Measurements from ENCODE around the gene ZNF777. TPM values are rescaled to one million over a fixed set of nuclear protein-coding genes. Genes with fewer than 3 reads are reported as not detected.

Gene ZNF777
- total and polyA plus RNA-seq, 8 donors: 4.0 to 8.0 (median 6.1) TPM

DNA sequence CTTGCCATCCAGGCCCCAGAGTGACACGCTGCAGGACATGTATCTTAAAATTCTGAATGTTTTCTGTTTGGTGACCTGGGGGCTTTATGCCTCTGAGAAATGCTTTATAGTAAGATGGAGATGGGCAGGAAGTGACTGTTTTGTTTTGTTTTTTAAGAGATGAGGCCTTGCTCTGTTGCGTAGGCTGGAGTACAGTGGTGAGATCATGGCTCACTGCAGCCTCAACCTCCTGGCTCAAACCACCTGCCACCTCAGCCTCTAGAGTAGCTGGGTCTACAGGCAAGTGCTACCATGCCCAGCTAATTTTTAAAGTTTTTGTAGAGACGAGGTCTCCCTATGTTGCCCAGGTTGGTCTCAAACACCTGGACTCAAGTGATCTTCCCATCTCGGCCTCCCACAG lies 20.6 kb downstream of the ZNF777 start:
- intact Hi-C loops (cut with DNase I): no loop called here
- FAIRE-seq (no peak), ATAC-seq (no peak), DNase-seq (no peak)
- Histone ChIP-seq H3K4me1 (no peaks in the 10 kb centered on the region), H3K4me3 (no peak overlapping the region), H3K27me3 (no peaks in the 10 kb centered on the region), H3K27ac (no peak overlapping the region), H3K9me3 (no peaks in the 10 kb centered on the region), H3K36me3 (peaks cover 0 to 9% (median 6%) of the 10 kb centered on the region in 3 donors)
- 83 to 98% methylated on average over 4 of the region's 4 CpGs for WGBS, 2 donors
- TF ChIP-seq, protein P1, sequence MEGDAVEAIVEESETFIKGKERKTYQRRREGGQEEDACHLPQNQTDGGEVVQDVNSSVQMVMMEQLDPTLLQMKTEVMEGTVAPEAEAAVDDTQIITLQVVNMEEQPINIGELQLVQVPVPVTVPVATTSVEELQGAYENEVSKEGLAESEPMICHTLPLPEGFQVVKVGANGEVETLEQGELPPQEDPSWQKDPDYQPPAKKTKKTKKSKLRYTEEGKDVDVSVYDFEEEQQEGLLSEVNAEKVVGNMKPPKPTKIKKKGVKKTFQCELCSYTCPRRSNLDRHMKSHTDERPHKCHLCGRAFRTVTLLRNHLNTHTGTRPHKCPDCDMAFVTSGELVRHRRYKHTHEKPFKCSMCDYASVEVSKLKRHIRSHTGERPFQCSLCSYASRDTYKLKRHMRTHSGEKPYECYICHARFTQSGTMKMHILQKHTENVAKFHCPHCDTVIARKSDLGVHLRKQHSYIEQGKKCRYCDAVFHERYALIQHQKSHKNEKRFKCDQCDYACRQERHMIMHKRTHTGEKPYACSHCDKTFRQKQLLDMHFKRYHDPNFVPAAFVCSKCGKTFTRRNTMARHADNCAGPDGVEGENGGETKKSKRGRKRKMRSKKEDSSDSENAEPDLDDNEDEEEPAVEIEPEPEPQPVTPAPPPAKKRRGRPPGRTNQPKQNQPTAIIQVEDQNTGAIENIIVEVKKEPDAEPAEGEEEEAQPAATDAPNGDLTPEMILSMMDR (IDR thresholded peaks at IDR 0.05): no peak

DNA sequence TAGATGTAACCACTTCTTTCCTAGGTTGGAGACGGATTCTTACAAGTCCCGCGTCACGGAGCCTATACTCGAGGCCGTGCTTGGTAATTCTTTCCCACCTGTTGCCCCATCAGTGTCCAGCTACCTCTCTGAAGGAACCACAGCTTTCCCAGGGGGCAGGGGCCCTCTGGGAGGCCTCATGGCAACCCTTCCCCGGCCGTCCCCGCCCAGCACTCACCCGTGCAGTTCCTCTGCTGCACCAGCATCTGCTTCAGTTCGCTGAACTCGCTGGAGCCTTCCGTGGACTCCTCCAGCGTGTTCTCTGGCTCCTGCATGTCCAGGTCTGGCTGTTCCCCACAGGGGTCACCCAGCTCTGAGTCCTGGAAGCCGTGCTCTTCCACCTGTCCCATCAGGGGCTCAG lies 24.5 kb downstream of the ZNF777 start:
- TF ChIP-seq, protein P1 (IDR thresholded peaks at IDR 0.05): no peak

DNA sequence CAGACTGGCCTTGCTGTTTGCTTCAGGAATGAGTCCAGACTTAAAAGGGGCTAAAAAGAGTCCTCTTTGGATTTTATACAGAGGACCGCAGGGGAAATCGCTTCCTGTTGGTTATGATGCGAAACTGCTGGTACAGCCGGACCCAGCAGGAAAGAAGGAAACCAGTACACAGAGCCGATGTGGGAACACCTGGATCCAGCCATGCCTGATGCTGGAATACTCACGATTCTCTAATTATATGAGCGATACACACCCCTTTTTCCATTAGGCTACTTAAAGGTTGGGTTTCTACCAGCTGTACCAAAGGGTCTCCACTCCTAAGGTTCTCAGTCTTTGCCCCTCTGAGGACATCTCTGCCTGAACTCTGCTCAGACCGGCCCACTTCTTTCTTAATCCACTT lies 27.7 kb downstream of the ZNF777 start:
- Histone ChIP-seq H3K4me1 (no peaks in the 10 kb centered on the region), H3K4me3 (no peak overlapping the region), H3K27ac (no peak overlapping the region), H3K27me3 (no peaks in the 10 kb centered on the region), H3K9me3 (no peaks in the 10 kb centered on the region), H3K36me3 (peaks cover 0 to 38% (median 9%) of the 10 kb centered on the region in 3 donors)
- ATAC-seq (no peak), FAIRE-seq (no peak), DNase-seq (no peak)
- TF ChIP-seq, protein P1 (IDR thresholded peaks at IDR 0.05): no peak
- intact Hi-C loops (cut with DNase I): no loop called here
- WGBS, 2 donors: 94 to 96% methylated on average over 8 of the region's 8 CpGs

More for the DNA sequence above, 24.5 kb downstream of the ZNF777 start:
- Histone ChIP-seq H3K4me3 (no peak overlapping the region), H3K9me3 (no peaks in the 10 kb centered on the region), H3K27me3 (no peaks in the 10 kb centered on the region), H3K36me3 (peaks cover 0 to 36% (median 9%) of the 10 kb centered on the region in 3 donors), H3K27ac (no peak overlapping the region), H3K4me1 (no peaks in the 10 kb centered on the region)
- ATAC-seq (no peak), FAIRE-seq (no peak), DNase-seq (no peak)
- WGBS, 2 donors: 93 to 94% methylated on average over 15 of the region's 15 CpGs
- intact Hi-C loops (cut with DNase I): no loop called here

DNA sequence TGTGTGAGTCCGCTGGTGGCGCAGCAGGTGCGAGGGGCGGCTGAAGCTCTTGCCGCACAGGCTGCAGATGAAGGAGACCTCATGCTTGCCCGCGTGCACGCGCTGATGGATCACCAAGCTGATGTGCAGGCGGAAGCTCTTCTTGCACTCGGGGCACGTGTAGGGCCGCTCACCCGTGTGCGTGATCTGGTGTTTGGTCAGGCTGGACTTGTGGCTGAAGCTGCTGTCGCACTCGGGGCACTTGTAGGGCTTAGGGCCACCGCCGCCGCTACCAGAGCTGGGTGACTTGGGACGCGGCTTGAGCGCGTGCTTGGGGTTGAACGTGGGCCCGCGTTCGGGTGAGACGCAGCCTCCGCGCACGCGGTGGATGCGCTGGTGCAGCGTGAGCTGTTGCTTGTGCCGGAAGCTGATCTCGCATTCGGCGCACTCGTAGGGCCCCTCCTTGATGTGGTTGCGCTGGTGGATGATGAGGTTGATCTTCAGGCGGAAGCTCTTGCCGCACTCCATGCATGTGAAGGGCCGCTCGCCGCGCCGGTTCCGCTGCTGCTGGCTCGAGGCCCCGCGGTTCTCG lies 28.7 kb downstream of the ZNF777 start:
- DNase-seq (no peak), FAIRE-seq (no peak), ATAC-seq (no peak)
- intact Hi-C loops (cut with DNase I): no loop called here
- no peak overlapping the region for H3K4me3 ChIP-seq
- H3K9me3 ChIP-seq: no peaks in the 10 kb centered on the region
- TF ChIP-seq, protein P1 (IDR thresholded peaks at IDR 0.05): no peak
- WGBS, 2 donors: 93 to 94% methylated on average over 53 of the region's 53 CpGs
- H3K36me3 ChIP-seq: peaks cover 0 to 38% (median 9%) of the 10 kb centered on the region in 3 donors
- no peaks in the 10 kb centered on the region for H3K27me3 ChIP-seq
- H3K4me1 ChIP-seq: no peaks in the 10 kb centered on the region
- no peak overlapping the region for H3K27ac ChIP-seq

DNA sequence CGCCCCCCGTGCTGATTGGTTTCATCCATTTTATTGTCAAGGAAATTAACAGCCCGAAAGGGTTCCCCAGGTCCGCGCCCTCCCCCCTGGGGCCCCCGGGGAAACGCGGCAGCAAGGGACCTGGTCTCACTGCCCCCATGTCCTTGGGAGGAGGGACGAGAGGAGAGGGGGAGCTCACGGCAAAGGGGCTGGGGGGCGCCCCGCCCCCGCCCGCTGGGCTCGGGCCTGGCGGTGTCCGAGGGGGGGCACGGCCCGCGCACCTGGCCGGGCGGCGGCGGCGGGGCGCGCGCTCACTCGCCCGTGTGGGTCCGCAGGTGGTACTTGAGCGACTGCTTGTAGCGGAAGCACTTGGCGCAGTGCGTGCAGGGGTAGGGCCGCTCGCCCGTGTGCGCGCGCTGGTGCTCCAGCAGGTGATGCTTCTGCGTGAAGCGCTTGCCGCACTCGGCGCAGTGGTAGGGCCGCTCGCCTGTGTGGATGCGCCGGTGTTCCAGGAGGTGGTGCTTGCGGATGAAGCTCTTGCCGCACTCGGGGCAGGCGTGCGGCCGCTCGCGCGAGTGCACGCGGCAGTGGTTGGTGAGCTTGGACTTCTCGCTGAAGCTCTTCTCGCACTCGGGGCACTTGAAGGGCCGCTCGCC lies 29.3 kb downstream of the ZNF777 start:
- DNase-seq (no peak), ATAC-seq (no peak), FAIRE-seq (no peak)
- Histone ChIP-seq H3K4me1 (no peaks in the 10 kb centered on the region), H3K27ac (no peak overlapping the region), H3K4me3 (no peak overlapping the region), H3K27me3 (no peaks in the 10 kb centered on the region), H3K9me3 (no peaks in the 10 kb centered on the region), H3K36me3 (peaks cover 0 to 38% (median 9%) of the 10 kb centered on the region in 3 donors)
- TF ChIP-seq, protein P1 (IDR thresholded peaks at IDR 0.05): no peak
- 92 to 93% methylated on average over 58 to 66 of the region's 66 CpGs for WGBS, 2 donors
- intact Hi-C loops (cut with DNase I): no loop called here

Measured in pancreas (tissue), 10 donors.